BE2C (cell line): ENCODE measurements around the gene TGFBRAP1.
A peak's percentile ranks its signal among the peaks of the same experiment; 100 is the strongest.

ENCODE experiments used
- DNase-seq: peaks from one replicate; pipeline ENCODE4 v3.0.0-alpha.2; 2020
- H3K27me3 ChIP-seq: fragments of 250-450 bp; sonication (Bioruptor Pico); 2 replicates; pipeline ENCODE4 v1.5.1; 2020; ENCODE audit warnings: mild to moderate bottlenecking
- H3K36me3 ChIP-seq: fragments of 250-450 bp; sonication (Bioruptor Pico); 2 replicates; pipeline ENCODE4 v1.5.1; 2020; ENCODE audit warnings: mild to moderate bottlenecking
- H3K4me1 ChIP-seq: fragments of 250-450 bp; sonication (Bioruptor Pico); 2 replicates; pipeline ENCODE4 v1.5.1; 2020
- H3K4me3 ChIP-seq: 2 replicates; pipeline ENCODE4 v1.5.1; 2011; ENCODE audit warnings: low read depth, low read length
- H3K9me3 ChIP-seq: fragments of 250-450 bp; sonication (Bioruptor Pico); 2 replicates; pipeline ENCODE4 v1.5.1; 2020
- TF ChIP-seq, protein P1 (sequence below): IDR thresholded peaks from 2 replicates; pipeline ENCODE4 v1.5.1; 2012; ENCODE audit warnings: mild to moderate bottlenecking, low read depth, low read length

TGFBRAP1 gene

DNA sequence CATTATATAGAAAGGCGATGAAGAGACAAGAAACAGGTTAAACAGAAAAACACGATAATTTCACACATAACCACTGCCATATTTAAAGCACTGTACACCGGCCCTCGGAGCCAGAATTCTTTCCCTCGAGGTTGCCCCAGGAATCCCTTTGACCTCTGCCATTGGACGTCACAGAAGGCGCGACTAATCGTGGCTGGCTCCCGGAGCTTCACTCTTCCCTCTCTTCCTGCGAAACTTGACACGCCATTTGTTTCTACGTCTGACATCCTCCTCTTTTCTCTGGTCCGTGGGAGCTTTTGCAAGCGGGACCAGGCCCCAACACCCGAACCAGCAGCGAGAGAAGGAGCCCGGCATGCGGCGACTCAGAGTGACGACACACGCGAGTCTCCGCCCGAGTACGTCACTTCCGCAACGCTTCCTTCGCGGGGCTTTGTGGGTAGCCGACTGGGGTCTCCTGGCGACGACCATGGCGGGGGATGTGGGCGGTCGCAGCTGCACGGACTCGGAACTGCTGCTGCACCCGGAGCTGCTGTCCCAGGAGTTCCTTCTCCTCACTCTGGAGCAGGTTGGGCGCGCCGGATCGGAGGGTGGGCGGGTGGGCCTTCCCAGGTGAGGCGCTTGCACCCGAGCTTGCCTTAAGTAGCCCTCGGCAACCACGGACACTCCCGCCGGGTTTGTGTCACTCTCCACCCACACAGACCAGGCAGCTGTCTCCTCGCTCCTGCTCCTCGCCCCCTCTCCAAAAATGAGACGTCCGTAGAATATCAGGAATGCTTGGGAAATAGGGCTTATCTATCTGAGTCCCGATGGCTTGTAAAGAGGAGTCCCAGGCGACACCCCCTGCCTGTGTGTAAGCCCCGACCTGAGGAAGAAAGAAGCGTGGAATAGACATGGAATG lies 7.8 kb upstream of the TGFBRAP1 start, which contains the start of gene C2orf49:
Gene C2orf49, plus strand, starts transcription at position 419 of the 898 bp plus-strand sequence. Its CDS starts 48 bp downstream, at position 467.
- peak; percentile 83 for DNase-seq
- no peaks in the 10 kb centered on the region for H3K27me3 ChIP-seq
- no peaks in the 10 kb centered on the region; the same call in none of the 2 replicates for H3K36me3 ChIP-seq
- H3K4me1 ChIP-seq = no peaks in the 10 kb centered on the region
- H3K9me3 ChIP-seq = no peaks in the 10 kb centered on the region
- H3K4me3 ChIP-seq = peak within 1 kb of the TSS; percentile 95
- TF ChIP-seq, protein P1, sequence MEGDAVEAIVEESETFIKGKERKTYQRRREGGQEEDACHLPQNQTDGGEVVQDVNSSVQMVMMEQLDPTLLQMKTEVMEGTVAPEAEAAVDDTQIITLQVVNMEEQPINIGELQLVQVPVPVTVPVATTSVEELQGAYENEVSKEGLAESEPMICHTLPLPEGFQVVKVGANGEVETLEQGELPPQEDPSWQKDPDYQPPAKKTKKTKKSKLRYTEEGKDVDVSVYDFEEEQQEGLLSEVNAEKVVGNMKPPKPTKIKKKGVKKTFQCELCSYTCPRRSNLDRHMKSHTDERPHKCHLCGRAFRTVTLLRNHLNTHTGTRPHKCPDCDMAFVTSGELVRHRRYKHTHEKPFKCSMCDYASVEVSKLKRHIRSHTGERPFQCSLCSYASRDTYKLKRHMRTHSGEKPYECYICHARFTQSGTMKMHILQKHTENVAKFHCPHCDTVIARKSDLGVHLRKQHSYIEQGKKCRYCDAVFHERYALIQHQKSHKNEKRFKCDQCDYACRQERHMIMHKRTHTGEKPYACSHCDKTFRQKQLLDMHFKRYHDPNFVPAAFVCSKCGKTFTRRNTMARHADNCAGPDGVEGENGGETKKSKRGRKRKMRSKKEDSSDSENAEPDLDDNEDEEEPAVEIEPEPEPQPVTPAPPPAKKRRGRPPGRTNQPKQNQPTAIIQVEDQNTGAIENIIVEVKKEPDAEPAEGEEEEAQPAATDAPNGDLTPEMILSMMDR = no peak

DNA sequence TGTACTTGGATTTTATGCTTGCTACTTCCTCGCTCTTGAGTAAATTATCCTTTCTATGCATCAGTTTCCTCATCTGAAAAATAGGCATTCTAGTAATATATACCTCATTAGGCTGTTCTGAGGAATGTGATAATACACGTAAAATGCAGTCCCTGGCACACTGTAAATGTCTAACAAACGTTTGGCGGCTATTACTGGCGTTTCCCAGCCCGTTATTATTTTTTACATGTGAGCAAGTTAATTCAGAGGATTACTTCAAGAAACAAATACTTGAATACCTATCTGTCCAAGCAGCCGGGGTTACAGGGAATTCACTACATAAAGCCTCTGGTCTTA lies 7.2 kb upstream of the TGFBRAP1 start:
- no peaks in the 10 kb centered on the region; the same call in 1 of the 2 replicates for H3K36me3 ChIP-seq
- TF ChIP-seq, protein P1 = no peak
- DNase-seq = no peak
- peak overlapping the region; percentile 95 for H3K4me3 ChIP-seq
- H3K9me3 ChIP-seq = no peaks in the 10 kb centered on the region
- no peaks in the 10 kb centered on the region for H3K27me3 ChIP-seq
- no peaks in the 10 kb centered on the region for H3K4me1 ChIP-seq

GRCh38 chr2:105335469-105335868 lies 5.9 kb upstream of the TGFBRAP1 start:
- H3K4me1 ChIP-seq = no peaks in the 10 kb centered on the region
- no peaks in the 10 kb centered on the region for H3K9me3 ChIP-seq
- TF ChIP-seq, protein P1 = no peak
- H3K36me3 ChIP-seq = no peaks in the 10 kb centered on the region; the same call in 1 of the 2 replicates
- H3K27me3 ChIP-seq = no peaks in the 10 kb centered on the region
- H3K4me3 ChIP-seq = no peak overlapping the region
- DNase-seq = no peak

DNA sequence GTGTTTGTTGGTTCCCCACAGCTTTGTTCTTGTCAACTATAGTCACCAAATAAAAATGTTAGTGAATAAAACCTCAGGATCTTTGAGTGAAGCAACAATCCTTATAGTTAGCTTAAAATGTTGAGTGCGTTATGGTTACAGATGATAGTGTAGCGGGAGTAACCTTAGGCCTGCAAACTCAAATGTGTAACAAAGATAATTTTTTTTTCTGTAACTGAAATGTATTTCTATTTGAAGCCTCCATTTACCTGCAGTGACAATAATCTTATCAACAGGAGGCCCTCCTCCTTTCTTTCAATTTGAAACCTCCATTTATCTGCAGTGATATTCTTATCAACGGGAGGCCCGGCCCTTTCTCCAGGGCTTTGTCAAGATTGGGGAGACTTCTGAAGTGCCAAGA lies 4.7 kb upstream of the TGFBRAP1 start:
- TF ChIP-seq, protein P1 = no peak
- Histone ChIP-seq H3K4me1 (no peaks in the 10 kb centered on the region), H3K4me3 (no peak overlapping the region), H3K9me3 (no peaks in the 10 kb centered on the region), H3K36me3 (no peaks in the 10 kb centered on the region; the same call in 1 of the 2 replicates), H3K27me3 (no peaks in the 10 kb centered on the region)
- DNase-seq = no peak

DNA sequence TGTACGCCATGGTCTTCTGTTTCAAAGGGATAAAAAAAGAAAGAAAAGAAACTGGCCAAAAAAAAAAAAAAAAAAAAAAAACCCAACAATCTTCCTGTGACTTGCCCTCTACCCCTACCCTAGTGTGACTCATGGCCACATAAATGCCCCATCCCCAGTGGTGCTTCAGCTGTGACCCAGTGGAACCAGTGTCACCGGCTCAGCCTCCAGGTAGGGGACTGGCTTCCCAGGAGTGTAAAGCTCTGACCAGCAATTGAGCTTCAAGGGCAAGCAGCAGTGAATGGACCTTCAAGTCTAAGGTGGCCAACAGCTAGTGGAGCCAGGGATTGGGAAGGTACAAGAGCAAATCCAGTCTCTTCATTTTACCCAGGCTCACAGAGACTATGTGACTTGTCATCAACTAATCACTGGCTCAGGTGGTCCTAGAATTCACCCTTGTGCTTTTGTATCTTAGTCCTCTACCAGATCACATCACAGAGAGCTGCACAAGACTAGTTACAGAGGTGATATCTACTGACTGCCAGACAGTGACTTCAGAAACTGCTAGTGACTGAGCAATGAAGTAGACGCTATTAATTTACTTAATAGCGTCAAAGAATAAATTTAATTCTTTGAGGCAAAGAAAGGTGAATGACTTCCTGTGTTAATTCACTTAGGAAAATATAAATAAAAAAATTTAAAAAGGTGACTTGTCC lies 1.3 kb upstream of the TGFBRAP1 start:
- no peaks in the 10 kb centered on the region for H3K4me1 ChIP-seq
- no peaks in the 10 kb centered on the region for H3K27me3 ChIP-seq
- H3K9me3 ChIP-seq = no peaks in the 10 kb centered on the region
- no peak for DNase-seq
- TF ChIP-seq, protein P1 = no peak
- H3K4me3 ChIP-seq = no peak overlapping the region
- H3K36me3 ChIP-seq = no peaks in the 10 kb centered on the region; the same call in 1 of the 2 replicates
